SH-SY5Y (cell line): Measurements from ENCODE around the gene GPR42.

Source experiments
- GATA2 ChIP-seq: IDR thresholded peaks from 2 replicates; pipeline ENCODE4 v1.6.1; 2011; ENCODE audit warnings: mild to moderate bottlenecking, low read depth, low read length
- GATA3 ChIP-seq: IDR thresholded peaks from 2 replicates; pipeline ENCODE4 v1.6.1; 2011; ENCODE audit warnings: low read depth, mild to moderate bottlenecking, low read length, moderate library complexity

DNA sequence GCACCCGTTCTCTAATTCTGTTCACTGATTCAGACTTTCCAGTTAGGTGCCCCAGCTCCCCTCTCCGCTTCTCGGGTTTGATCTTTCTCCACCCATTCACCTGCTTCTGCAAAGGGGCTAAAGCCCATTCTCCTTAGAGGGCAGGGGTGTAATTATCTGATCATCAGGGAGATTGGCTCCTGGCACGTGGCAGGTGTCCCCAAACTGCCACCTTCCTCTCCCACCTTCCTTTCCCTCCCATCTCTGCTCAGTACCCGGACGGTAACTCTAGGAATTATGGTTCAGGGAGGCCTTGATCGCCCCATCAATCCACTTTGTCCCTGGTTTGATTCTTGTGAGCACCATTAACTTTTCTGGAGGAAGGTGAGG, 23.0 kb upstream of the GPR42 start:
- TF ChIP-seq GATA3 (no peak), GATA2 (no peak)
